Effector CD4-positive, alpha-beta T cell (primary cell): ENCODE results near the gene ASS1.

Source experiments
- DNase-seq: peaks from one replicate; pipeline ENCODE4 v3.0.0-alpha.2; 2020

The ASS1 gene

GRCh38 chr9:130437011-130437789 is 7.6 kb upstream of the ASS1 start:
- no peak for DNase-seq

GRCh38 chr9:130438382-130438981 is 6.3 kb upstream of the ASS1 start:
- DNase-seq, result no peak

GRCh38 chr9:130441031-130441430 is 3.7 kb upstream of the ASS1 start:
- no peak for DNase-seq

- DNase-seq, result no peak
Measured at GRCh38 chr9:130442746-130443455, 1.9 kb upstream of the ASS1 start.

GRCh38 chr9:130443456-130443801 is 1.3 kb upstream of the ASS1 start:
- no peak for DNase-seq

GRCh38 chr9:130443840-130444492 is 795 bp upstream of the ASS1 start:
- DNase-seq, result no peak

GRCh38 chr9:130445268-130445983 is 665 bp downstream of the ASS1 start:
- DNase-seq, result no peak

- DNase-seq, result no peak
Measured at GRCh38 chr9:130446101-130446861, 1.5 kb downstream of the ASS1 start.

GRCh38 chr9:130447193-130447816 is 2.5 kb downstream of the ASS1 start:
- DNase-seq, result no peak

- no peak for DNase-seq
Measured at GRCh38 chr9:130448035-130448624, 3.4 kb downstream of the ASS1 start.

GRCh38 chr9:130448771-130449603 is 4.2 kb downstream of the ASS1 start:
- no peak for DNase-seq

- no peak for DNase-seq
Measured at GRCh38 chr9:130450344-130451003, 5.7 kb downstream of the ASS1 start.

- DNase-seq, result no peak
Measured at GRCh38 chr9:130451004-130451390, 6.2 kb downstream of the ASS1 start.

- no peak for DNase-seq
Measured at GRCh38 chr9:130451509-130452388, 7.0 kb downstream of the ASS1 start.

- DNase-seq, result no peak
Measured at GRCh38 chr9:130452835-130453234, 8.1 kb downstream of the ASS1 start.

- DNase-seq, result no peak
Measured at GRCh38 chr9:130453487-130453886, 8.7 kb downstream of the ASS1 start.

- no peak for DNase-seq
Measured at GRCh38 chr9:130454096-130454811, 9.5 kb downstream of the ASS1 start.

- no peak for DNase-seq
Measured at GRCh38 chr9:130454812-130455325, 10.1 kb downstream of the ASS1 start.
